Breast epithelium (tissue), 3 donors: ENCODE measurements around the gene NR3C2.

ENCODE experiments used
- CTCF ChIP-seq, 3 donors: fragments of 450-650 bp; IDR thresholded peaks; one replicate each; pipeline ENCODE4 v1.5.1; 2016 to 2017; ENCODE audit warnings: antibody characterized with exemption in 3 of 3, mild to moderate bottlenecking in 3 of 3, moderate library complexity in 3 of 3
- POLR2A ChIP-seq: fragments of 450-650 bp; IDR thresholded peaks from one replicate; pipeline ENCODE4 v1.6.1; 2016; ENCODE audit warnings: antibody characterized with exemption, mild to moderate bottlenecking, moderate library complexity
- POLR2AphosphoS5 ChIP-seq, 3 donors: sonication (generic); formaldehyde crosslinking; IDR thresholded peaks; one replicate each; pipeline ENCODE4 v1.6.1; 2017; ENCODE audit warnings: antibody characterized with exemption in 3 of 3

GRCh38 chr4:148141501-148141900 lies 300.7 kb downstream of the NR3C2 start:
- TF ChIP-seq POLR2AphosphoS5 (IDR thresholded peaks at IDR 0.05) (no peak), CTCF (IDR thresholded peaks at IDR 0.05) (no peak), POLR2A (no peak)
